HepG2 (cell line): Measurements from ENCODE around the gene DENND5A. TPM values are rescaled to one million over a fixed set of nuclear protein-coding genes. Genes with fewer than 3 reads are reported as not detected.

Source experiments
- ATAC-seq: fragments of 200-7000 bp; cut with Tn5 transposase; 3 replicates; pipeline ENCODE4 v1.9.1; 2020; ENCODE audit warnings: mild to moderate bottlenecking, moderate library complexity
- BruUV-seq: library from RNA; stranded (reverse); fragments of 400-500 nt; replicated peaks from 2 replicates; lab custom pipeline; 2021; lab: Mats Ljungman, UMichigan
- CTCF ChIA-PET: fragments of 300-600 bp; formaldehyde crosslinking; extraction: SDS; loops from one replicate; lab custom pipeline; 2021; ENCODE audit warnings: low total read pairs, inconsistent platforms, low intra/inter-chr PET ratio; lab: Yijun Ruan, JAX
- POLR2A ChIA-PET: fragments of 350-600 bp; sonication (Branson Sonifier 250); formaldehyde crosslinking; loops from one replicate; lab custom pipeline; 2020; ENCODE audit warnings: antibody characterized with exemption, inconsistent platforms; lab: Yijun Ruan, JAX
- DNase-seq: peaks from one replicate; pipeline ENCODE4 v3.0.0-alpha.2; 2015; ENCODE audit warnings: low spot score
- FAIRE-seq: peaks from 3 replicates; lab custom pipeline; 2011; peaks lifted over from hg19 to GRCh38; lab: Jason Lieb, UNC
- H2AFZ ChIP-seq: one replicate; pipeline ENCODE4 v1.6.1; 2011; ENCODE audit warnings: low read length, inconsistent platforms
- H3K27ac ChIP-seq: fragments of 300-600 bp; 3 replicates; pipeline ENCODE4 v1.8.0; 2011; ENCODE audit warnings: mixed run types, mild to moderate bottlenecking, mixed read lengths, low read length, inconsistent platforms; ENCODE audit not compliant: insufficient read depth; ENCODE audit errors: extremely low read length
- H3K27me3 ChIP-seq, 2 experiments: fragments of 200-600 bp in 1 of 2; 2 replicates in 1 of 2; 3 replicates in 1 of 2; pipeline versions ENCODE4 v1.6.0 to v1.8.0; 2011; ENCODE audit warnings: low read length in 2 of 2, mild to moderate bottlenecking in 2 of 2, moderate library complexity in 2 of 2, inconsistent platforms in 1 of 2; ENCODE audit not compliant: insufficient read depth in 2 of 2, control insufficient read depth in 1 of 2
- H3K36me3 ChIP-seq, 2 experiments: fragments of 200-600 bp in 1 of 2; replicated peaks in 1 of 2; 2 replicates in 1 of 2; 3 replicates in 1 of 2; pipeline versions ENCODE4 v1.5.1 to v1.8.0; 2011; ENCODE audit warnings: low read length in 2 of 2, inconsistent platforms in 1 of 2; ENCODE audit not compliant: insufficient read depth in 2 of 2, control insufficient read depth in 1 of 2
- H3K4me1 ChIP-seq: 2 replicates; pipeline ENCODE4 v1.5.1; 2012; ENCODE audit warnings: low read length, inconsistent platforms; ENCODE audit not compliant: insufficient read depth
- H3K4me2 ChIP-seq: 2 replicates; pipeline ENCODE4 v1.6.0; 2011; ENCODE audit warnings: low read depth, low read length, inconsistent platforms
- H3K4me3 ChIP-seq, 3 experiments: fragments of 200-600 bp in 1 of 3; sonication (generic), shearing (Covaris generic) in 1 of 3; replicated peaks in 1 of 3; 2 replicates each; pipeline ENCODE4 v1.5.1; 2011 to 2016; ENCODE audit warnings: low read length in 3 of 3, inconsistent platforms in 2 of 3, low read depth in 2 of 3, mild to moderate bottlenecking in 2 of 3, control low read depth in 1 of 3, mixed read lengths in 1 of 3; ENCODE audit not compliant: insufficient read depth in 1 of 3
- H3K79me2 ChIP-seq: one replicate; pipeline ENCODE4 v1.6.1; 2011; ENCODE audit warnings: low read length, inconsistent platforms; ENCODE audit not compliant: insufficient read depth
- H3K9ac ChIP-seq: 2 replicates; pipeline ENCODE4 v1.6.0; 2011; ENCODE audit warnings: mild to moderate bottlenecking, low read depth, low read length, inconsistent platforms; ENCODE audit not compliant: insufficient read depth
- H3K9me3 ChIP-seq: 2 replicates; pipeline ENCODE4 v1.5.1; 2012; ENCODE audit warnings: mild to moderate bottlenecking, low read length
- H4K20me1 ChIP-seq: 2 replicates; pipeline ENCODE4 v1.6.0; 2011; ENCODE audit warnings: inconsistent platforms, mild to moderate bottlenecking, low read length, moderate library complexity; ENCODE audit not compliant: insufficient read depth
- HNF4A ChIP-seq: sonication (generic); formaldehyde crosslinking; IDR thresholded peaks from 2 replicates; pipeline ENCODE4 v1.4.0; 2020; ENCODE audit warnings: missing genetic modification reagents
- MLLT10 ChIP-seq: sonication (generic); formaldehyde crosslinking; IDR thresholded peaks from 2 replicates; pipeline ENCODE4 v1.4.0; 2020; ENCODE audit warnings: missing genetic modification reagents
- NAIF1 ChIP-seq: sonication (generic); formaldehyde crosslinking; IDR thresholded peaks from 2 replicates; pipeline ENCODE4 v1.5.0; 2020; ENCODE audit warnings: mild to moderate bottlenecking, missing genetic modification reagents, borderline replicate concordance
- NFRKB ChIP-seq: fragments of 450-650 bp; IDR thresholded peaks from 2 replicates; pipeline ENCODE4 v1.6.1; 2017
- WGBS: methylation state at CpG from one replicate; pipeline ENCODE4 v1.1.6; 2017; ENCODE audit warnings: low lambda C conversion rate; 5-methylcytosine and 5-hydroxymethylcytosine counted together
- in situ Hi-C: cut with HindIII; loops from 2 replicates; pipeline ENCODE4 v1.10.0; 2017; ENCODE audit warnings: low pct_unique_long_range_greater_than_20kb; ENCODE audit not compliant: extremely low pct_ligation_motif_present
- intact Hi-C: fragments of 100-400 bp; cut with micrococcal nuclease; formaldehyde crosslinking; loops from one replicate; pipeline ENCODE4 v1.10.0; 2022; ENCODE audit not compliant: unreplicated experiment
- polyA plus RNA-seq, 8 experiments: library from polyadenylated mRNA; depleted of rRNA in 3 of 8; stranded (reverse) in 7 of 8; unstranded in 1 of 8; fragments of >200 nt; fragmentation: Illumina TruSeq in 4 of 8; extraction: Trizol in 4 of 8; gene quantifications; 2 replicates each; pipeline versions ENCODE4 v1.2.1 to v1.2.3, GENCODE V29; 2011 to 2016; ENCODE audit warnings: low read depth in 4 of 8, missing spikeins in 1 of 8, mixed read lengths in 1 of 8; ENCODE audit not compliant: insufficient read depth in 1 of 8
- total RNA-seq, 5 experiments: library from RNA; depleted of rRNA; stranded (reverse); fragments of >200 nt; fragmentation: Illumina TruSeq; extraction: Trizol; gene quantifications; 2 replicates each; pipeline ENCODE4 v1.2.3, GENCODE V29; 2016; ENCODE audit warnings: low read depth in 1 of 5
- TF ChIP-seq, protein P1 (sequence below): sonication (generic); formaldehyde crosslinking; IDR thresholded peaks from 2 replicates; pipeline ENCODE4 v1.4.0; 2020; ENCODE audit warnings: mild to moderate bottlenecking, missing genetic modification reagents
- TF ChIP-seq, protein P2 (sequence below): sonication (generic); formaldehyde crosslinking; IDR thresholded peaks from 2 replicates; pipeline ENCODE4 v1.8.1; 2023; ENCODE audit warnings: mild to moderate bottlenecking, inconsistent platforms, moderate library complexity, missing genetic modification reagents, borderline replicate concordance
- TF ChIP-seq, protein P3 (sequence below): sonication (generic); formaldehyde crosslinking; IDR thresholded peaks from 2 replicates; pipeline ENCODE4 v1.4.0; 2020; ENCODE audit warnings: missing genetic modification reagents, borderline replicate concordance
- TF ChIP-seq, protein P4 (sequence below): sonication (generic); formaldehyde crosslinking; IDR thresholded peaks from 2 replicates; pipeline ENCODE4 v1.8.1; 2022; ENCODE audit warnings: low read depth, mild to moderate bottlenecking, missing genetic modification reagents

DENND5A gene
- total and polyA plus RNA-seq, 2 of the 13 experiments (the other 11 are each of a cell fraction or from before 2014, with no cell fraction given), result 63.3 to 145 TPM

DNA sequence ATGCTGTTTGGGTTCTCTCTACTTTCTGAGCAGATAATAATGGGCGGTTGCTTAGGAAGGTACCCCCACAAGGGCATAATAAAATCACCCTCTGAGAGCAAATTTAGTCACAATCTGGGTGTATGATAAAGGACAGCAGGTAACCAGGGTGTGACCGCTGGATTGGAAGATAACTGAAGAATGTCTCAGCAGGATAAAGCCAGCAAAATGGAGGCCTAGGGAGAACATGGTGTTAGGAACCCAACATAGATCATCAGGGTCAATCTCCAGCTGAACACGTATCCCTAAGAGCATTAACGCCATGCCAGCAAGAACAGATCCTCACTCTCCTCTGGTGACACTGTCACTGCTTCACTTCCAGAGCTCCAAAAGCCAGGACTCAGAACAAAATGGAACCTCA, 109.2 kb downstream of the DENND5A start:
- Histone ChIP-seq H4K20me1 (no peaks in the 10 kb centered on the region), H3K9ac (no peak overlapping the region), H3K27me3 (no peaks in the 10 kb centered on the region), H3K4me3 (no peak overlapping the region), H3K4me1 (no peaks in the 10 kb centered on the region), H3K36me3 (peaks cover 12 to 47% of the 10 kb centered on the region in 2 experiments), H3K79me2 (no peaks in the 10 kb centered on the region), H3K9me3 (no peaks in the 10 kb centered on the region), H3K27ac (no peak overlapping the region), H2AFZ (no peak overlapping the region), H3K4me2 (no peak overlapping the region)
- POLR2A ChIA-PET, result no interaction called here
- no peak for ATAC-seq
- DNase-seq, result no peak
- CTCF ChIA-PET, result no interaction called here
- FAIRE-seq, result no peak
- in situ Hi-C loops, result loop anchor here (25.0 kb wide), 1 partner anchor 331 kb away; no protein-coding TSS in a partner anchor
- TF ChIP-seq, protein P1, sequence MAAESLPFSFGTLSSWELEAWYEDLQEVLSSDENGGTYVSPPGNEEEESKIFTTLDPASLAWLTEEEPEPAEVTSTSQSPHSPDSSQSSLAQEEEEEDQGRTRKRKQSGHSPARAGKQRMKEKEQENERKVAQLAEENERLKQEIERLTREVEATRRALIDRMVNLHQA (CRISPR knock-in tag), result no peak
- 100% methylated on average over 4 of the region's 4 CpGs for WGBS
- intact Hi-C loops, result no loop called here
- BruUV-seq, result no TSS peak

DNA sequence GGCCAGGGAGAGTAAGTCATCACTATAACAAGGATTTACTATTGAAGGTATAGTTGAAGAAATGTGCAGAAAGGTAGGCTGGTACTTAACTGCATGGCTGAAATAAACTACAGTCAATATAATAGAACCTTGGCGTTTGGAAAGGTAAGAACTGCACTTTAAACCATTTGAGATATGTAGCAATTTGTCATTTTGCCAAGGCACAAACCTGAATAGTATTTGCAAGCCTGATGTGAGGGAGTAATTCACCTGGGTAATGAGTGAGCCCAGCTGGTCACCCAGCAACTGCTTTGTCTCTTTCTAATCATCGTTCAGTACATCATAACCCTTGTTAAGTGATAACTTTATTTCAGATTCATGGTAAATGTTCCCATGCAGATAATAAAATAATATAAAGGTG, 111.5 kb downstream of the DENND5A start:
- H3K27me3 ChIP-seq, result no peaks in the 10 kb centered on the region
- no peaks in the 10 kb centered on the region for H3K4me1 ChIP-seq
- H3K36me3 ChIP-seq, result peaks cover 20 to 48% of the 10 kb centered on the region in 2 experiments
- no peaks in the 10 kb centered on the region for H4K20me1 ChIP-seq
- CTCF ChIA-PET, result no interaction called here
- no peak overlapping the region for H2AFZ ChIP-seq
- 83% methylated on average over 2 of the region's 2 CpGs for WGBS
- no peaks in the 10 kb centered on the region for H3K9me3 ChIP-seq
- no peak overlapping the region for H3K27ac ChIP-seq
- H3K4me3 ChIP-seq, result no peak overlapping the region
- in situ Hi-C loops (loop anchor here (25.0 kb wide), 1 partner anchor 334 kb away; no protein-coding TSS in a partner anchor), intact Hi-C loops (no loop called here)
- H3K79me2 ChIP-seq, result no peaks in the 10 kb centered on the region
- ATAC-seq, result no peak
- no peak for DNase-seq
- BruUV-seq, result no TSS peak
- H3K9ac ChIP-seq, result no peak overlapping the region
- POLR2A ChIA-PET, result no interaction called here
- TF ChIP-seq, protein P2, sequence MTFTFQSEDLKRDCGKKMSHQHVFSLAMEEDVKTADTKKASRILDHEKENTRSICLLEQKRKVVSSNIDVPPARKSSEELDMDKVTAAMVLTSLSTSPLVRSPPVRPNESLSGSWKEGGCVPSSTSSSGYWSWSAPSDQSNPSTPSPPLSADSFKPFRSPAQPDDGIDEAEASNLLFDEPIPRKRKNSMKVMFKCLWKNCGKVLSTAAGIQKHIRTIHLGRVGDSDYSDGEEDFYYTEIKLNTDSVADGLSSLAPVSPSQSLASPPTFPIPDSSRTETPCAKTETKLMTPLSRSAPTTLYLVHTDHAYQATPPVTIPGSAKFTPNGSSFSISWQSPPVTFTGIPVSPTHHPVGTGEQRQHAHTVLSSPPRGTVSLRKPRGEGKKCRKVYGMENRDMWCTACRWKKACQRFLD (CRISPR knock-in tag), result no peak
- TF ChIP-seq, protein P3, sequence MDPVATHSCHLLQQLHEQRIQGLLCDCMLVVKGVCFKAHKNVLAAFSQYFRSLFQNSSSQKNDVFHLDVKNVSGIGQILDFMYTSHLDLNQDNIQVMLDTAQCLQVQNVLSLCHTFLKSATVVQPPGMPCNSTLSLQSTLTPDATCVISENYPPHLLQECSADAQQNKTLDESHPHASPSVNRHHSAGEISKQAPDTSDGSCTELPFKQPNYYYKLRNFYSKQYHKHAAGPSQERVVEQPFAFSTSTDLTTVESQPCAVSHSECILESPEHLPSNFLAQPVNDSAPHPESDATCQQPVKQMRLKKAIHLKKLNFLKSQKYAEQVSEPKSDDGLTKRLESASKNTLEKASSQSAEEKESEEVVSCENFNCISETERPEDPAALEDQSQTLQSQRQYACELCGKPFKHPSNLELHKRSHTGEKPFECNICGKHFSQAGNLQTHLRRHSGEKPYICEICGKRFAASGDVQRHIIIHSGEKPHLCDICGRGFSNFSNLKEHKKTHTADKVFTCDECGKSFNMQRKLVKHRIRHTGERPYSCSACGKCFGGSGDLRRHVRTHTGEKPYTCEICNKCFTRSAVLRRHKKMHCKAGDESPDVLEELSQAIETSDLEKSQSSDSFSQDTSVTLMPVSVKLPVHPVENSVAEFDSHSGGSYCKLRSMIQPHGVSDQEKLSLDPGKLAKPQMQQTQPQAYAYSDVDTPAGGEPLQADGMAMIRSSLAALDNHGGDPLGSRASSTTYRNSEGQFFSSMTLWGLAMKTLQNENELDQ, result no peak
- TF ChIP-seq NFRKB (no peak), MLLT10 (no peak), NAIF1 (CRISPR knock-in tag) (no peak), HNF4A (CRISPR knock-in tag) (no peak)
- TF ChIP-seq, protein P4, sequence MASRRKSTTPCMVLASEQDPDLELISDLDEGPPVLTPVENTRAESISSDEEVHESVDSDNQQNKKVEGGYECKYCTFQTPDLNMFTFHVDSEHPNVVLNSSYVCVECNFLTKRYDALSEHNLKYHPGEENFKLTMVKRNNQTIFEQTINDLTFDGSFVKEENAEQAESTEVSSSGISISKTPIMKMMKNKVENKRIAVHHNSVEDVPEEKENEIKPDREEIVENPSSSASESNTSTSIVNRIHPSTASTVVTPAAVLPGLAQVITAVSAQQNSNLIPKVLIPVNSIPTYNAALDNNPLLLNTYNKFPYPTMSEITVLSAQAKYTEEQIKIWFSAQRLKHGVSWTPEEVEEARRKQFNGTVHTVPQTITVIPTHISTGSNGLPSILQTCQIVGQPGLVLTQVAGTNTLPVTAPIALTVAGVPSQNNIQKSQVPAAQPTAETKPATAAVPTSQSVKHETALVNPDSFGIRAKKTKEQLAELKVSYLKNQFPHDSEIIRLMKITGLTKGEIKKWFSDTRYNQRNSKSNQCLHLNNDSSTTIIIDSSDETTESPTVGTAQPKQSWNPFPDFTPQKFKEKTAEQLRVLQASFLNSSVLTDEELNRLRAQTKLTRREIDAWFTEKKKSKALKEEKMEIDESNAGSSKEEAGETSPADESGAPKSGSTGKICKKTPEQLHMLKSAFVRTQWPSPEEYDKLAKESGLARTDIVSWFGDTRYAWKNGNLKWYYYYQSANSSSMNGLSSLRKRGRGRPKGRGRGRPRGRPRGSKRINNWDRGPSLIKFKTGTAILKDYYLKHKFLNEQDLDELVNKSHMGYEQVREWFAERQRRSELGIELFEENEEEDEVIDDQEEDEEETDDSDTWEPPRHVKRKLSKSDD (CRISPR knock-in tag), result no peak
- no peak overlapping the region for H3K4me2 ChIP-seq
- FAIRE-seq, result no peak
